ENCODE data around the gene LFNG. TPM values are rescaled to one million over a fixed set of nuclear protein-coding genes. Genes with fewer than 3 reads are reported as not detected.

Gene LFNG
- total RNA-seq, 2 experiments from 2014 or later, result 96.7 to 99.8 TPM

DNA sequence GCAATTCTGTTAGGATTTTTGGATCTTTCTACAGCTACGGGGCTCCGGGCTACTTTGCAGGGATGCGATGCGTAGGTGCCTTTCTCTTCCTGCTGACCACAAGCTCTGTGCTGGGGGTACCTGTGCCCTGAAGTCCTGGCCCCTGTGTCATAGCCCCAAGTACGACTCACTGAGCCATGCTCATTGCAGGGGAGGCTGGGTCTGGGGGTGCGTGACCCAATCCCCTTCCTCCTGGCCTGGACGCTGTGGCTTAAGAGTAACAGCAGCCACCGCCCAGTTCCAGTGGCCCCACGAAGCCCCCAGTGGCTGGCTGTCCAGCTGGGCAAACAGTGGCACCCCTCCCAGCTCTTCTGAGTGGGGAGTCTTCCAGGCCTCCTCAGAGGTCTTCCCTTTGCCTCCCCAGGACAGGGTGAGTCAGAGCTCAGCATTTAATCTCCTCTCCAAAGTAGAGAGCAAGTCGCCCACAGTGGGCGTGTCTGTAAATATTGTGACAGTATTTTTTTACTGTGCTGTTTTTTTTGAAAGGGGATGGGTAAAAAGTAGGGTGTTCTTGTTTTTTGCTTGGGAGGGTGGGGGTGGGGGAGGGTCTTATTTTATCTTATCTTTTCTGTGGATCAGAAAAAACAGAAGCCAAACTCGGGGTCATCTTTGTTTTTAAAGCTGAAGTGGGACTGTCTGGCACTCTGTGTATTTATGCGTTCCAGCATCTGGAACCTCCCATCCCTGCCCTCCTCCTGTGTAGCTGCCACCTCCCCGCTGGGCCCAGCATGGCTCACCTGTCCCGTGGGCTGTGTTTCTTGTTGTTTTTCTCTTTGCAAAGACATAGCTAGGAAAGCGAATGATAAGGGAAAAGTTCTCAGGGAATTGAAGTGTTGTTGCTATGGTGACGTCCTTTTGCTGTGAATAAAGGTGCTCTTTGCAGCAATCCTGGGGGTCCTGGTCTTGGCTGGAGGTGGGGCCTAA, 8.2 kb downstream of the LFNG start:
- Mint-ChIP-seq H3K27me3 (no peaks in the 10 kb centered on the region), H3K27ac (peak overlapping the region; percentile 98), H3K9me3 (no peaks in the 10 kb centered on the region), H3K36me3 (ENCODE audit: low read depth) (peaks cover 49% of the 10 kb centered on the region), H3K4me1 (ENCODE audit: low read depth) (peaks cover 60% of the 10 kb centered on the region), H3K4me3 (peak overlapping the region; percentile 74)
- intact Hi-C loops (cut with DNase I, micrococcal nuclease), result loop anchor here (1.0 to 10.0 kb wide), 3 partner anchors 8 to 1293 kb away; partner anchors contain the start of genes BRAT1 (in 1 of the 2), LFNG (in 1 of the 2) and UNCX (in 1 of the 2)
- CTCF ChIA-PET, result interaction anchor here (0.5 to 1.2 kb wide), 2 partner anchors 182 to 319 kb away, joined by 4 read pairs; no protein-coding TSS in a partner anchor
- Histone ChIP-seq H3K27me3 (ENCODE audit: control insufficient read depth in 1 of 2, insufficient read depth in 2 of 2, low read length in 2 of 2) (no peaks in the 10 kb centered on the region), H3K9me3 (ENCODE audit: control insufficient read depth in 1 of 2, insufficient read depth in 1 of 2, low read length in 2 of 2) (no peaks in the 10 kb centered on the region), H3K4me1 (ENCODE audit: insufficient read depth, low read length) (peaks cover 87% of the 10 kb centered on the region), H3K27ac (ENCODE audit: low read depth in 1 of 2, low read length in 2 of 2) (peak overlapping the region in 1 of 2 donors; percentile 98), H3K4me3 (ENCODE audit: low read length) (no peak overlapping the region), H3K36me3 (ENCODE audit: insufficient read depth, low read length) (peaks cover 61% of the 10 kb centered on the region)
- DNase-seq, result peak in 9 of 14 experiments; percentile 43 to 81 (median 67)
- ATAC-seq (ENCODE audit: poor library complexity), result peak; percentile 19
- POLR2A ChIA-PET, result interaction anchor here (1.0 to 12.9 kb wide), 6 partner anchors 7 to 31 kb away, joined by 3 to 218 read pairs (median 6); partner anchors contain the start of gene IQCE
- TF ChIP-seq, protein P1, sequence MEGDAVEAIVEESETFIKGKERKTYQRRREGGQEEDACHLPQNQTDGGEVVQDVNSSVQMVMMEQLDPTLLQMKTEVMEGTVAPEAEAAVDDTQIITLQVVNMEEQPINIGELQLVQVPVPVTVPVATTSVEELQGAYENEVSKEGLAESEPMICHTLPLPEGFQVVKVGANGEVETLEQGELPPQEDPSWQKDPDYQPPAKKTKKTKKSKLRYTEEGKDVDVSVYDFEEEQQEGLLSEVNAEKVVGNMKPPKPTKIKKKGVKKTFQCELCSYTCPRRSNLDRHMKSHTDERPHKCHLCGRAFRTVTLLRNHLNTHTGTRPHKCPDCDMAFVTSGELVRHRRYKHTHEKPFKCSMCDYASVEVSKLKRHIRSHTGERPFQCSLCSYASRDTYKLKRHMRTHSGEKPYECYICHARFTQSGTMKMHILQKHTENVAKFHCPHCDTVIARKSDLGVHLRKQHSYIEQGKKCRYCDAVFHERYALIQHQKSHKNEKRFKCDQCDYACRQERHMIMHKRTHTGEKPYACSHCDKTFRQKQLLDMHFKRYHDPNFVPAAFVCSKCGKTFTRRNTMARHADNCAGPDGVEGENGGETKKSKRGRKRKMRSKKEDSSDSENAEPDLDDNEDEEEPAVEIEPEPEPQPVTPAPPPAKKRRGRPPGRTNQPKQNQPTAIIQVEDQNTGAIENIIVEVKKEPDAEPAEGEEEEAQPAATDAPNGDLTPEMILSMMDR (IDR thresholded peaks at IDR 0.05), result no peak

DNA sequence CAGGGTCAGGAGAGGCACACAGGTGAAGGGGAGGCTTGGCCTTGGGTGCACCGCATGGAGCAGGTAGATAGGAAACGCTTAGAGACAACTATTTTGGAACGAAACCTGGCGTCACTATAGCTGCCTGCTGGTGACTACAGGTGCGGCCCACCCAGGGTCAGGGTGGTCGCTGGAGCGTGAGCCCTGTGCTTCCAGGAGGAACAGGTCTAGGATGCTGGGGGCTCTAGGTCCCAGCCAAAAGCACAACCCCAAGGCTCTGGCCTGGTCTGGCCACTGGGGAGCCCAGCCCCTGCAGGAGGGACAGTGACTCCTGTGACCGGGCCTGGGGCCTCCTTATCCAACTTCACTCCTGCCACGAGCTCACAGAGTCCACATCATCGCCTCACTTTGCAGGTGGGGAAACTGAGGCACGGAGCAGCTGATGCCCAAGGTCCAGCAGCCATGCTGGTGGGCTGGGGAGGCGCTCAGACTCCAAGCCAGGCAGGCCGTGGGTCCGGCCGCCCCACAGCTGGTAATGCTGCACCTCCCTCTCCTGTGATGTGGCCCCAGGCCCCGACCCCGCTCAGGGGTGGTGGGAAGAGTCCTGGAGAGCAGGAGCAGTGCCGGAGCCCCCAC, 9.0 kb downstream of the LFNG start:
- peaks cover 54% of the 10 kb centered on the region for H3K4me1 Mint-ChIP-seq (ENCODE audit: low read depth)
- TF ChIP-seq, protein P1 (IDR thresholded peaks at IDR 0.05), result no peak
- H3K27ac ChIP-seq (ENCODE audit: low read depth in 1 of 2, low read length in 2 of 2), result peak overlapping the region; percentile 88 to 98
- H3K9me3 ChIP-seq (ENCODE audit: control insufficient read depth in 1 of 2, insufficient read depth in 1 of 2, low read length in 2 of 2), result no peaks in the 10 kb centered on the region
- peak overlapping the region; percentile 98 for H3K27ac Mint-ChIP-seq
- peaks cover 43% of the 10 kb centered on the region for H3K36me3 Mint-ChIP-seq (ENCODE audit: low read depth)
- intact Hi-C loops (cut with DNase I, micrococcal nuclease), result loop anchor here (1.0 to 10.0 kb wide), 3 partner anchors 9 to 1294 kb away; partner anchors contain the start of genes BRAT1 (in 1 of the 2), LFNG (in 1 of the 2) and UNCX (in 1 of the 2)
- H3K4me3 ChIP-seq (ENCODE audit: low read length), result peak overlapping the region; percentile 35
- peaks cover 55% of the 10 kb centered on the region for H3K36me3 ChIP-seq (ENCODE audit: insufficient read depth, low read length)
- H3K9me3 Mint-ChIP-seq, result no peaks in the 10 kb centered on the region
- no peaks in the 10 kb centered on the region for H3K27me3 Mint-ChIP-seq
- peaks cover 79% of the 10 kb centered on the region for H3K4me1 ChIP-seq (ENCODE audit: insufficient read depth, low read length)
- ChIA-PET CTCF (interaction anchor here (1.2 kb wide), 1 partner anchor 181 kb away, joined by 4 read pairs; no protein-coding TSS in a partner anchor), POLR2A (interaction anchor here (1.0 to 12.9 kb wide), 7 partner anchors 8 to 1368 kb away, joined by 3 to 218 read pairs (median 5); partner anchors contain the start of genes IQCE and ZFAND2A)
- H3K27me3 ChIP-seq (ENCODE audit: control insufficient read depth in 1 of 2, insufficient read depth in 2 of 2, low read length in 2 of 2), result no peaks in the 10 kb centered on the region
- H3K4me3 Mint-ChIP-seq, result peak overlapping the region; percentile 74
- no peak for ATAC-seq (ENCODE audit: poor library complexity)
- no peak for DNase-seq
